Tibial artery (tissue), 4 donors: ENCODE data around the gene CNTNAP2.

Experiments used
- DNase-seq, 2 donors: peaks; one replicate each; pipeline ENCODE4 v3.0.0-alpha.2; 2019
- H3K27ac ChIP-seq, 2 donors: fragments of 200-600 bp; sonication (generic) in 1 of 2; 1 replicate in 1 of 2; 2 replicates in 1 of 2; pipeline ENCODE4 v1.5.1; 2018 to 2019; ENCODE audit warnings: mild to moderate bottlenecking in 1 of 2
- H3K27me3 ChIP-seq, 2 donors: fragments of 200-600 bp; sonication (generic) in 1 of 2; one replicate each; pipeline versions ENCODE4 v1.5.1 to v1.6.0; 2016 to 2019
- H3K36me3 ChIP-seq, 3 donors: fragments of 200-600 bp; sonication (generic) in 2 of 3; one replicate each; pipeline ENCODE4 v1.5.1; 2016 to 2019; ENCODE audit warnings: mild to moderate bottlenecking in 2 of 3
- H3K4me1 ChIP-seq, 4 donors: fragments of 200-600 bp; sonication (generic) in 2 of 4; 1 replicate in 3 of 4; 2 replicates in 1 of 4; pipeline ENCODE4 v1.5.1; 2016 to 2019
- H3K4me3 ChIP-seq, 2 donors: fragments of 200-600 bp; sonication (generic) in 1 of 2; 1 replicate in 1 of 2; 2 replicates in 1 of 2; pipeline ENCODE4 v1.5.1; 2018 to 2019; ENCODE audit warnings: mild to moderate bottlenecking in 2 of 2
- H3K9me3 ChIP-seq, 3 donors: fragments of 200-600 bp; sonication (generic) in 1 of 3; one replicate each; pipeline ENCODE4 v1.5.1; 2016 to 2019
- intact Hi-C: fragments of 100-400 bp; cut with DNase I; formaldehyde crosslinking; loops from one replicate; pipeline ENCODE4 v1.15.0; 2023; ENCODE audit warnings: low total_unique reads
- TF ChIP-seq, protein P1 (sequence below), 2 experiments: fragments of 200-600 bp in 1 of 2; fragments of 450-650 bp in 1 of 2; IDR thresholded peaks; one replicate each; pipeline ENCODE4 v1.5.1; 2017 to 2019; ENCODE audit warnings: antibody characterized with exemption in 2 of 2, mild to moderate bottlenecking in 1 of 2, moderate library complexity in 1 of 2

Gene CNTNAP2

DNA sequence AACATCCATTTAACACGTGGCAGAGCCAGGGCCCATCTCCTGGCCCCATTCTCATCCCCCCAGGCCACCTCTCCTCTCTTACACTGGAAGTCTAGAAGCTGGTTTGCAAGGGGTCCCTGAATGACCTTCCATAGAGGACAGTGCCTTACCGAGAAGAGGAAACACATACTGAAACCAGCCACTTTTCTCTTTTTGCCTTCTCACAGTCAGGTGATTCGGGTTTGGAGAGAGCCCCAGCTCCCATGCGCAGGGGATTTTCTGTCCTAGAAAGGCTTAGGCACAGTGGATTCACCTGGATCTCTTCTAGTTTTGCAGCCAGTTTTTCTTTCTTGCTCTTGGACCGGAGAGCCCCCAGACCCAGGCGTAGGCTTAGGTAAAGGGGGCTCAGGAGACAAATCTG is 2139.8 kb downstream of the CNTNAP2 start:
- Histone ChIP-seq H3K4me3 (no peak overlapping the region), H3K27ac (no peak overlapping the region), H3K9me3 (no peaks in the 10 kb centered on the region), H3K27me3 (peaks cover 0 to 9% of the 10 kb centered on the region in 2 donors), H3K4me1 (no peaks in the 10 kb centered on the region), H3K36me3 (no peaks in the 10 kb centered on the region)
- no peak for DNase-seq
- intact Hi-C loops: no loop called here
- TF ChIP-seq, protein P1, sequence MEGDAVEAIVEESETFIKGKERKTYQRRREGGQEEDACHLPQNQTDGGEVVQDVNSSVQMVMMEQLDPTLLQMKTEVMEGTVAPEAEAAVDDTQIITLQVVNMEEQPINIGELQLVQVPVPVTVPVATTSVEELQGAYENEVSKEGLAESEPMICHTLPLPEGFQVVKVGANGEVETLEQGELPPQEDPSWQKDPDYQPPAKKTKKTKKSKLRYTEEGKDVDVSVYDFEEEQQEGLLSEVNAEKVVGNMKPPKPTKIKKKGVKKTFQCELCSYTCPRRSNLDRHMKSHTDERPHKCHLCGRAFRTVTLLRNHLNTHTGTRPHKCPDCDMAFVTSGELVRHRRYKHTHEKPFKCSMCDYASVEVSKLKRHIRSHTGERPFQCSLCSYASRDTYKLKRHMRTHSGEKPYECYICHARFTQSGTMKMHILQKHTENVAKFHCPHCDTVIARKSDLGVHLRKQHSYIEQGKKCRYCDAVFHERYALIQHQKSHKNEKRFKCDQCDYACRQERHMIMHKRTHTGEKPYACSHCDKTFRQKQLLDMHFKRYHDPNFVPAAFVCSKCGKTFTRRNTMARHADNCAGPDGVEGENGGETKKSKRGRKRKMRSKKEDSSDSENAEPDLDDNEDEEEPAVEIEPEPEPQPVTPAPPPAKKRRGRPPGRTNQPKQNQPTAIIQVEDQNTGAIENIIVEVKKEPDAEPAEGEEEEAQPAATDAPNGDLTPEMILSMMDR (IDR thresholded peaks at IDR 0.05): no peak

DNA sequence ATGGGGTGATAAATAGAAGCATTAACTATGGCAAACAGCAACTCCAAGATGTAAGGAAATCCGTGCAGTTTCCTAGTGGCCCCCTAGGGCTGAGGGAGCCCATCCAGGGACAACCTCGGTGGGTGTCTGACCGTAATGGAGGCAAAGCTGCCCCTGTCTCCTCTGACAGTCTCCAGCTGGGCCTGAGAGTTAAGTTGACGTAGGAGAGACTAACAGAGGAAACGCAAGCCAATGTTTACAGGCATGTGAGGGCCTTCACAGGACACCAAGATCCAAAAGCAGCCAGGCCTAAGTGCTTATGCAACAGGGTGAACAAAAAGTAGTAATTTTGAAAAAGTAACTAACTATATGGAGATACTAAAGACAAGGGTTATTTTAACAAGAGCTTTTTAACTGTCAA is 2144.0 kb downstream of the CNTNAP2 start:
- TF ChIP-seq, protein P1 (IDR thresholded peaks at IDR 0.05): no peak
- peaks cover 0 to 7% (median 5%) of the 10 kb centered on the region in 4 donors for H3K4me1 ChIP-seq
- peaks cover 0 to 5% of the 10 kb centered on the region in 2 donors for H3K27me3 ChIP-seq
- DNase-seq: no peak
- no peaks in the 10 kb centered on the region for H3K36me3 ChIP-seq
- intact Hi-C loops: no loop called here
- H3K27ac ChIP-seq: no peak overlapping the region
- H3K4me3 ChIP-seq: no peak overlapping the region
- no peaks in the 10 kb centered on the region for H3K9me3 ChIP-seq

DNA sequence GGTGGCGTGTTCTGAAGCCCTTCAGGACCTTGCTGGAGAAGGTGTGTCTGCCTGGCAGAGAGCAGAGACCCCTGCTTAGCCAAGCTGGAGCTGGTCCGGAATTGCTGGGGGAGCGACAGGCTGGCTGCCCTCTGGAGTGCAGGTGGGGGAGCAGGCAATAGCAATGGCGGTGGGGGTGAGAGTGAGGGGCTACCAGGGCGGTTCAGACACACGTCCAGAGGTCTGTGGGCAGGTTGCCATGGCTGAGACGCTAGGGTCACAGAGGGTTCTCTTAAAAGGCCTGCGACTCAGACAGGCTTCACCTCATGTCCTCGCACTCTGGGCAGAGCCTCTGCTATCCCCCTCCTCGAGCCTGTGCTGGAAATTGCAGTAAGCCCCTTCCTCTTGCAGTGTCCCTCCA is 2144.9 kb downstream of the CNTNAP2 start:
- no peak overlapping the region for H3K27ac ChIP-seq
- no peak for DNase-seq
- no peaks in the 10 kb centered on the region for H3K36me3 ChIP-seq
- no peak overlapping the region for H3K4me3 ChIP-seq
- no peaks in the 10 kb centered on the region for H3K9me3 ChIP-seq
- H3K4me1 ChIP-seq: peaks cover 0 to 7% (median 5%) of the 10 kb centered on the region in 4 donors
- TF ChIP-seq, protein P1 (IDR thresholded peaks at IDR 0.05): no peak
- H3K27me3 ChIP-seq: peaks cover 0 to 5% of the 10 kb centered on the region in 2 donors
- intact Hi-C loops: no loop called here

DNA sequence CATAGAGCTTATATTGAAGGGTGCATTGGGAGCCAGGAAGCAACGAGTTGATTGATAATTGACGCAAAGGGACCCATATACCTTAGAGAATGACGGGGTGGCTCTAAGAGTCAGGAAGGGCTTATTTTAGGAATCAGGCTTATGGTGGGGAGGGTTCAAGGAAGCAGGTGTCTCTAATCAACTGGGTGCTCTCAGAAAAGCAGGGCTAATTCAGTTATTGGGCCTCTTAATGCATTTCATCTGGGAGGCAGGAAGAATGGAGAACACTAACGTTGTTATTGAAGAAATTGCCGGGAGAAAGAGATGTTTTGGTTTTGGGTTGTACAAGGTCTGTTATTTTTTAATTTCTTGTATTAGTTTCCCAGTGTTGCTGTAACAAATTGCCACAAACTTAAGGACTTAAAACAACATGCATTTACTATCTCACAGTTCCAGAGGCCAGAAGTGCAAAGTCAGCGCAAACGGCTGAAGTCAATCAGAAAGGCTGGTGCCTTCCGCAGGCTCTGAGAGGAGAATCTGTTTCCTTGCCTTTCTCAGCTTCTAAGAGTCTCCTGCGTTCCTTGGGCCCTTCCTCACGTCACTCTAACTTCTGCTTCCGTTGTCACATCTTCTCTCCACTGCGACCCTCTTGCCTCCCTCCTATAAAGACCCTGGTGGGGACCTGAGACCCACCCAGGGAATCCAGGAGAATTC is 2145.5 kb downstream of the CNTNAP2 start:
- H3K4me3 ChIP-seq: no peak overlapping the region
- TF ChIP-seq, protein P1 (IDR thresholded peaks at IDR 0.05): no peak
- H3K36me3 ChIP-seq: no peaks in the 10 kb centered on the region
- no peaks in the 10 kb centered on the region for H3K9me3 ChIP-seq
- no peak overlapping the region for H3K27ac ChIP-seq
- H3K27me3 ChIP-seq: peaks cover 0 to 5% of the 10 kb centered on the region in 2 donors
- intact Hi-C loops: no loop called here
- DNase-seq: no peak
- peaks cover 0 to 7% (median 5%) of the 10 kb centered on the region in 4 donors for H3K4me1 ChIP-seq

DNA sequence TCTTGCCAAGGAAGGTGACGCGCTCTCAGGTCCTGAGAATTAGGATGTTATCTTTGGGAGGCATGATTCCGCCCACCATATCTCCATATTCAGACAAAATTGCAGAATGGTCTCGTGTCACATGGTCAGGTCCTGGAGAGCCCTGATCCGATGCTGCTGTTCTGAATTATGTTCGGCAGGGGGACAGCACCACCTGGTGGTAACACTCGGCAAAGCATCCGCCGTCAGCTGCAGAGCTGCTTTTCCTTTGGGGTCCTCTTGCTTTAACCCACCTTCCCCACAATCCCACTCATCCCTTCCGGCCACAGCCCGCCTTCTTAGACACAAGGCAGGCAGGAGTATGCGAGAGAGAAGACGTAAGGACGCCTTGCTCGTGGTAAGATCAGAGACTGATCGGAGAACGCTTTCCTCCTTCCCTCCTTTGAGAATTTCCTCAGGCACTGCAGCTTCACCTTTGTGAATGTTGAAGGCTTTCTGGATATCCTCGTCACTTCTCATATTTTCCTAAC is 2146.2 kb downstream of the CNTNAP2 start:
- Histone ChIP-seq H3K4me1 (peaks cover 0 to 7% (median 5%) of the 10 kb centered on the region in 4 donors), H3K36me3 (no peaks in the 10 kb centered on the region), H3K9me3 (no peaks in the 10 kb centered on the region), H3K4me3 (no peak overlapping the region), H3K27ac (no peak overlapping the region), H3K27me3 (peaks cover 0 to 6% of the 10 kb centered on the region in 2 donors)
- TF ChIP-seq, protein P1 (IDR thresholded peaks at IDR 0.05): peak; percentile 72 to 93
- intact Hi-C loops: no loop called here
- DNase-seq: peak; percentile 60 to 75
